Measurements from ENCODE around the gene TMEM179.

- TF ChIP-seq CTCF (IDR thresholded peaks at IDR 0.05; ENCODE audit: borderline replicate concordance, extremely low read depth, low read length, poor library complexity, severe bottlenecking) (no peak), EZH2 (IDR thresholded peaks at IDR 0.05; ENCODE audit: borderline replicate concordance, low read depth, low read length, severe bottlenecking) (no peak)
Measured at GRCh38 chr14:104633276-104634137, 28.9 kb upstream of the TMEM179 start.

Data from DND-41 (cell line).